Vagina (tissue), 2 donors: Measurements from ENCODE around the gene S1PR3.

ENCODE experiments used
- CTCF ChIP-seq, 3 experiments: fragments of 450-650 bp in 2 of 3; fragments of 200-600 bp in 1 of 3; sonication (generic) in 1 of 3; IDR thresholded peaks; one replicate each; pipeline ENCODE4 v1.5.1; 2017 to 2019; ENCODE audit warnings: antibody characterized with exemption in 3 of 3, mild to moderate bottlenecking in 2 of 3, moderate library complexity in 2 of 3
- POLR2A ChIP-seq, 2 donors: fragments of 450-650 bp; IDR thresholded peaks; one replicate each; pipeline ENCODE4 v1.6.1; 2017; ENCODE audit warnings: antibody characterized with exemption in 2 of 2, mild to moderate bottlenecking in 2 of 2, moderate library complexity in 2 of 2
- POLR2AphosphoS5 ChIP-seq, 2 donors: sonication (generic); formaldehyde crosslinking; IDR thresholded peaks; one replicate each; pipeline ENCODE4 v1.9.0; 2017; ENCODE audit warnings: antibody characterized with exemption in 2 of 2, mild to moderate bottlenecking in 2 of 2, low read depth in 1 of 2; ENCODE audit not compliant: insufficient read depth in 1 of 2

- TF ChIP-seq CTCF (IDR thresholded peaks at IDR 0.05) (no peak), POLR2A (IDR thresholded peaks at IDR 0.05) (no peak), POLR2AphosphoS5 (IDR thresholded peaks at IDR 0.05; ENCODE audit: insufficient read depth in 1 of 2, low read depth in 1 of 2) (no peak)
Observed at GRCh38 chr9:88978034-88978433, 13.2 kb upstream of the S1PR3 start.
